ENCODE measurements around the gene RBM24.

DNA sequence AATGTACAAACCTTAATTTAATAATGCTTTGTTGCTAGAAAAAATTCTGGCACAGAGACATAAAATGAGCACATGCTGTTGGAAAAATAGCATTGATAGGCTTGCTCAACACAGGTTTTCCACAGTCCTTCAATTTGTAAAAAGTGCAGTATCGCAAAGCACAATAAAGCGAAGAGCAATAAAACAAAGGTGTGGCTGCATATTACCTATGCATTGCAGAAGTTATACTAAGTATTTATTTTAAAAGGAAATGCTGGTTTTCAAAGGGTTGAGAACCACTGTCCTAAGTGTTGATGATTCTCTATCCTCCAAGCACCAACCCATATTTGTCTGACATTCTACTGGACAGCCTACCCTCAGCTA, 58.1 kb downstream of the RBM24 start:
- TF ChIP-seq, protein P1, sequence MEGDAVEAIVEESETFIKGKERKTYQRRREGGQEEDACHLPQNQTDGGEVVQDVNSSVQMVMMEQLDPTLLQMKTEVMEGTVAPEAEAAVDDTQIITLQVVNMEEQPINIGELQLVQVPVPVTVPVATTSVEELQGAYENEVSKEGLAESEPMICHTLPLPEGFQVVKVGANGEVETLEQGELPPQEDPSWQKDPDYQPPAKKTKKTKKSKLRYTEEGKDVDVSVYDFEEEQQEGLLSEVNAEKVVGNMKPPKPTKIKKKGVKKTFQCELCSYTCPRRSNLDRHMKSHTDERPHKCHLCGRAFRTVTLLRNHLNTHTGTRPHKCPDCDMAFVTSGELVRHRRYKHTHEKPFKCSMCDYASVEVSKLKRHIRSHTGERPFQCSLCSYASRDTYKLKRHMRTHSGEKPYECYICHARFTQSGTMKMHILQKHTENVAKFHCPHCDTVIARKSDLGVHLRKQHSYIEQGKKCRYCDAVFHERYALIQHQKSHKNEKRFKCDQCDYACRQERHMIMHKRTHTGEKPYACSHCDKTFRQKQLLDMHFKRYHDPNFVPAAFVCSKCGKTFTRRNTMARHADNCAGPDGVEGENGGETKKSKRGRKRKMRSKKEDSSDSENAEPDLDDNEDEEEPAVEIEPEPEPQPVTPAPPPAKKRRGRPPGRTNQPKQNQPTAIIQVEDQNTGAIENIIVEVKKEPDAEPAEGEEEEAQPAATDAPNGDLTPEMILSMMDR (IDR thresholded peaks at IDR 0.05), result no peak
- no peak for TF ChIP-seq POLR2A (IDR thresholded peaks at IDR 0.05)

All from Peyer's patch (tissue), 4 donors.